WERI-Rb-1 (cell line): Measurements from ENCODE around the gene KCNIP3.

ENCODE experiments used
- DNase-seq: peaks from one replicate; pipeline ENCODE4 v3.0.0-alpha.2; 2020
- H3K27ac ChIP-seq: fragments of 250-450 bp; sonication (Bioruptor Pico); 2 replicates; pipeline ENCODE4 v1.5.1; 2020; ENCODE audit warnings: mild to moderate bottlenecking, moderate library complexity
- H3K27me3 ChIP-seq: fragments of 250-450 bp; sonication (Bioruptor Pico); 2 replicates; pipeline ENCODE4 v1.5.1; 2021; ENCODE audit warnings: mild to moderate bottlenecking, low read depth, moderate library complexity; ENCODE audit not compliant: insufficient read depth, severe bottlenecking
- H3K36me3 ChIP-seq: fragments of 250-450 bp; sonication (Bioruptor Pico); 2 replicates; pipeline ENCODE4 v1.5.1; 2020; ENCODE audit warnings: mild to moderate bottlenecking, moderate library complexity
- H3K4me3 ChIP-seq: 2 replicates; pipeline ENCODE4 v1.5.1; 2011; ENCODE audit warnings: low read depth, mild to moderate bottlenecking, control low read depth, low read length
- H3K9me3 ChIP-seq: fragments of 250-450 bp; sonication (Bioruptor Pico); 2 replicates; pipeline ENCODE4 v1.5.1; 2021; ENCODE audit warnings: mild to moderate bottlenecking, moderate library complexity; ENCODE audit not compliant: severe bottlenecking
- TF ChIP-seq, protein P1 (sequence below): IDR thresholded peaks from 2 replicates; pipeline ENCODE4 v1.5.1; 2011; ENCODE audit warnings: low read depth, mild to moderate bottlenecking, control low read depth, inconsistent platforms, low read length

KCNIP3 gene

DNA sequence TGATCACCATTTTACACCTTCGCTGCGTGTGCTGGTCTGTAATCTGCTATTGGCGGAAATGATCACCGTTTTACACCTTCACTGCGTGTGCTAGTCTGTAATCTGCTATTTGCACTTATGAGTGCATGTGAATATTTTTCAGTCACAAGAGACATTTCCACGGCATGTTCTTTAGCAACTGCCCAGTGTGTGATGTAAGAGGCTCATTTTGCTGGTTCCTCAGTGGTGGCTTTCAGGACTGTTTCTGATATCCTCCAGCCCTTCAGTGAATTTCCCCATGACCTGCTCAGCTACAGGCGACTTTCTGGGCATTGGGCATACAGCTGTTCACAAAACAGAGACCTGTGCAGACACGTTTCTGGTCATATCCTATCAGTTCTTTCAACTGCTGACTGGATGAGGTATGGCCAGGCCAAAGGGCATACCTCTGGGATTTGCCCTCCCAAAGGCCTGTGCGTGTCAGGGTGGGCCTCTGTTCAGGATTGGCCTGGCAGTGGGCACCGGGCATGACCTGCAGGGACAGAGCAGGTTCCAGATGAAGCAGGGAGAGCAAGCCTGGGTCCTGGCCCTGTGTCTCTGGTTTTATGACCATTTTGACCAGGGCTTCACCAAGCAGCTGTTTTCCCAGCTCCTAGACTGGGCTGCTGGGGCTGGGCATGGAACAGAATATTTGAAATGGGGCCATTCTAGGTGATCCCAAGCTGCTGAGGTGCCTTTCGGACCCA lies 23.4 kb upstream of the KCNIP3 start:
- DNase-seq, result no peak
- Histone ChIP-seq H3K4me3 (no peak overlapping the region), H3K27me3 (no peaks in the 10 kb centered on the region), H3K36me3 (no peaks in the 10 kb centered on the region), H3K27ac (no peak overlapping the region), H3K9me3 (no peaks in the 10 kb centered on the region)
- TF ChIP-seq, protein P1, sequence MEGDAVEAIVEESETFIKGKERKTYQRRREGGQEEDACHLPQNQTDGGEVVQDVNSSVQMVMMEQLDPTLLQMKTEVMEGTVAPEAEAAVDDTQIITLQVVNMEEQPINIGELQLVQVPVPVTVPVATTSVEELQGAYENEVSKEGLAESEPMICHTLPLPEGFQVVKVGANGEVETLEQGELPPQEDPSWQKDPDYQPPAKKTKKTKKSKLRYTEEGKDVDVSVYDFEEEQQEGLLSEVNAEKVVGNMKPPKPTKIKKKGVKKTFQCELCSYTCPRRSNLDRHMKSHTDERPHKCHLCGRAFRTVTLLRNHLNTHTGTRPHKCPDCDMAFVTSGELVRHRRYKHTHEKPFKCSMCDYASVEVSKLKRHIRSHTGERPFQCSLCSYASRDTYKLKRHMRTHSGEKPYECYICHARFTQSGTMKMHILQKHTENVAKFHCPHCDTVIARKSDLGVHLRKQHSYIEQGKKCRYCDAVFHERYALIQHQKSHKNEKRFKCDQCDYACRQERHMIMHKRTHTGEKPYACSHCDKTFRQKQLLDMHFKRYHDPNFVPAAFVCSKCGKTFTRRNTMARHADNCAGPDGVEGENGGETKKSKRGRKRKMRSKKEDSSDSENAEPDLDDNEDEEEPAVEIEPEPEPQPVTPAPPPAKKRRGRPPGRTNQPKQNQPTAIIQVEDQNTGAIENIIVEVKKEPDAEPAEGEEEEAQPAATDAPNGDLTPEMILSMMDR, result no peak

DNA sequence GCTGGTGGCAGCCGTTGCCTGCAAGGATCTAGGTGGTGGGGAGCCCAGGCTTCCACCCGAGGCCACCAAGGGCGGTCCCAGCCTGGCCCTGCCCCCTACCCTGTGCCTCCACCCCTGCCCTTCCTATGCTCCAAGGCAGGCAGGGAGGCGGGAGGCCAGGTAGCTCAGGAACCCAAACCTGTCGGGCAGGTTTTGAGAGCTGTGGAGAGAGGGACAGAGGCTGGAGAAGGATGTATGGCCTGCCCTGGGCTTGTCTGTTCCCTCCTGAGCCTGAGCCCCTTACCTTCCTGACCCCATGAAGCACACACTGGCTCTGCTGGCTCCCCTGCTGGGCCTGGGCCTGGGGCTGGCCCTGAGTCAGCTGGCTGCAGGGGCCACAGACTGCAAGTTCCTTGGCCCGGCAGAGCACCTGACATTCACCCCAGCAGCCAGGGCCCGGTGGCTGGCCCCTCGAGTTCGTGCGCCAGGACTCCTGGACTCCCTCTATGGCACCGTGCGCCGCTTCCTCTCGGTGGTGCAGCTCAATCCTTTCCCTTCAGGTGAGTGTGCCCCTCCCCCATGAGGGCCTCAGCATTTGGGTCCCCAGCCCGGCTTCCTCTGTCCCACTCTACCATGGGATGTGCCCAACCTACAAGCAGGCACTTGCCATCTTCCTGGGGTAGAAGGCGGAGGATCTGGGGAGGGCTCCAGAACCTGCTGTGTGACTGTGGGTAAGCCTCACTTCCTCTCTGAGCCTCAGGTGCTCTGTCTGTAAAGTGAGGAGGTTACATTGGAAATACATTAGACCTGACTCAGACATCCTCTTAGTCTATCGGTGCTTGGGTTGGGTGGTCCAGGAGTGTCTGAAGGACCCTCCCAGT lies 22.6 kb upstream of the KCNIP3 start, which contains the start of gene PROM2:
Gene PROM2, plus strand, starts transcription at position 159 of the 860 bp plus-strand sequence. Its CDS starts 137 bp downstream, at position 296.
- no peaks in the 10 kb centered on the region for H3K9me3 ChIP-seq
- no peak within 1 kb of the TSS for H3K4me3 ChIP-seq
- no peak within 1 kb of the TSS for H3K27ac ChIP-seq
- TF ChIP-seq, protein P1, result no peak
- H3K27me3 ChIP-seq, result no peaks in the 10 kb centered on the region
- peak; percentile 5 for DNase-seq
- no peaks in the 10 kb centered on the region for H3K36me3 ChIP-seq

DNA sequence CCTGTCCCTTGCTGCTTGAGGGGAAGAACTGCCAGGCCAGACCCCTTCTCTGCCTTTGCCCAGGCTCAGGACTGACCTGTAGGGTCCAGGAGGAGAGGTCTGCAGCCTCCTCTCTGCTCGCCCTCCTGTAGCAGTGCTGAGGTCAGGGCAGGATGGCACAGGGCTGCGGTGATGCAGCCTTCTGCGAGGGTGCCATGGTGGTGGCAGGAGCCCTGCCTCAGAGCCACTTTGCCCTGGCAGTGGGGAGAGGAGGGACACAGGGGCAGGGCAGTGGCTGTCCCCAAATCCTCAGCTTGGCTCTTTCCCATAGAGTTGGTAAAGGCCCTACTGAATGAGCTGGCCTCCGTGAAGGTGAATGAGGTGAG lies 22.0 kb upstream of the KCNIP3 start:
- no peaks in the 10 kb centered on the region for H3K27me3 ChIP-seq
- TF ChIP-seq, protein P1, result no peak
- H3K27ac ChIP-seq, result no peak overlapping the region
- H3K9me3 ChIP-seq, result no peaks in the 10 kb centered on the region
- DNase-seq, result no peak
- H3K4me3 ChIP-seq, result no peak overlapping the region
- no peaks in the 10 kb centered on the region for H3K36me3 ChIP-seq

DNA sequence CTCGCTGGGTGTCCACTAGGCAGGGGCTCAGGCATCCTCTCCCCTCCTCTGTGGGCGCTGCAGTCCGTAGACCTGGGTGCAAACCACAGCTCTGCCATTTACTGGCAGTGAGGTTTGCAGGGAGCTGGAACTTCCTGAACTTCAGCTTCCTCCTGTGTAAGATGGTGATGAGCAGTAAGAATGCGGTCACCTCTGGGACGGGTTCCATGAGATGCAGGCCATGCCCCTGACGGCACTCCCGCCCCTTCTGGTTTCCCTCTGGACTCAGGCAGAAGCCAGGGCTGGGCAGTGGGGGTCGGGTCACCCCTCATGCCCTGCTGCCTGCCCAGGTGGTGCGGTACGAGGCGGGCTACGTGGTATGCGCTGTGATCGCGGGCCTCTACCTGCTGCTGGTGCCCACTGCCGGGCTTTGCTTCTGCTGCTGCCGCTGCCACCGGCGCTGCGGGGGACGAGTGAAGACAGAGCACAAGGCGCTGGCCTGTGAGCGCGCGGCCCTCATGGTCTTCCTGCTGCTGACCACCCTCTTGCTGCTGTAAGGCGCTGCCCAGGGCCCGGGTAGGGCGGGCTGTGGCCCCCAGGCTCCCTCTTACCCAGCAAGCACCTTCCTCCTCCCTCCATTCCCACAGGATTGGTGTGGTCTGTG lies 21.4 kb upstream of the KCNIP3 start:
- H3K4me3 ChIP-seq, result no peak overlapping the region
- H3K9me3 ChIP-seq, result no peaks in the 10 kb centered on the region
- no peak overlapping the region for H3K27ac ChIP-seq
- no peaks in the 10 kb centered on the region for H3K27me3 ChIP-seq
- DNase-seq, result no peak
- no peaks in the 10 kb centered on the region for H3K36me3 ChIP-seq
- TF ChIP-seq, protein P1, result no peak

DNA sequence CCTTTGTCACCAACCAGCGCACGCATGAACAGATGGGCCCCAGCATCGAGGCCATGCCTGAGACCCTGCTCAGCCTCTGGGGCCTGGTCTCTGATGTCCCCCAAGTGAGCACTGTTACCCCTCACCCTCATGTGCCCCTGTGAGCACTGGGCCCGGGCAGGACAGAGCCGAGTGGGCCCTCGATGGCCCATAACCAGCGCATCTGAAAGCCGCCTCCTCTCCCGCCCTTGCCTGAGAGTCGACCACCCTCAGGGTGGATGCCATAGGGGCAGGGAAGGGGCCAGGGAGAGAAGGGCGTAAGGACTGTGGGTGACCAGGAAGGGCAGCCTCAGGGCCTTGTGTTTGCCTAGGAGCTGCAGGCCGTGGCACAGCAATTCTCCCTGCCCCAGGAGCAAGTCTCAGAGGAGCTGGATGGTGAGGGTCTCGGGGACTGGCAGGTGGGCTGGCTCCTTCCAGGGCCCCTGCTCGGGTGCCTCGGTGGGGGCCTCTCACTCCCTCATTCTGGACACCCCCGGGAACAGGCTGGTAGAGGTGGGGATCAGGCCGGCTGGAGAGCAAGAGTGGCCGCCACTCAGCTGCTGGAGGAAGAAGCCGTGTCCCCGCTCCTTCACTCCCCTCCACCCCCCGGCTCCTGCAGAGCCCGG lies 20.8 kb upstream of the KCNIP3 start:
- Histone ChIP-seq H3K4me3 (no peak overlapping the region), H3K27ac (no peak overlapping the region)
- no peak for DNase-seq

More for the DNA sequence above, 20.8 kb upstream of the KCNIP3 start:
- no peaks in the 10 kb centered on the region for H3K27me3 ChIP-seq
- TF ChIP-seq, protein P1, result no peak
- H3K36me3 ChIP-seq, result no peaks in the 10 kb centered on the region
- no peaks in the 10 kb centered on the region for H3K9me3 ChIP-seq
